Ishikawa (cell line): ENCODE data around the gene FSTL1.

Source experiments
- CEBPB ChIP-seq: IDR thresholded peaks from 2 replicates; pipeline ENCODE4 v1.6.1; 2012
- CREB1 ChIP-seq: IDR thresholded peaks from 2 replicates; pipeline ENCODE4 v1.6.1; 2012; ENCODE audit warnings: low read depth
- EGR1 ChIP-seq: IDR thresholded peaks from 2 replicates; pipeline ENCODE4 v1.6.1; 2012
- EP300 ChIP-seq: IDR thresholded peaks from 2 replicates; pipeline ENCODE4 v1.6.1; 2012; ENCODE audit warnings: borderline replicate concordance
- FOXM1 ChIP-seq: IDR thresholded peaks from 2 replicates; pipeline ENCODE4 v1.6.1; 2012; ENCODE audit warnings: low read depth, borderline replicate concordance
- NFIC ChIP-seq: IDR thresholded peaks from 2 replicates; pipeline ENCODE4 v1.6.1; 2012
- RAD21 ChIP-seq: IDR thresholded peaks from 2 replicates; pipeline ENCODE4 v1.6.1; 2012; ENCODE audit warnings: low read depth
- REST ChIP-seq: IDR thresholded peaks from 2 replicates; pipeline ENCODE4 v1.6.1; 2012; ENCODE audit warnings: low read depth, mild to moderate bottlenecking
- TAF1 ChIP-seq: IDR thresholded peaks from 2 replicates; pipeline ENCODE4 v1.6.1; 2012; ENCODE audit warnings: low read depth, mild to moderate bottlenecking
- TCF12 ChIP-seq: IDR thresholded peaks from 2 replicates; pipeline ENCODE4 v1.6.1; 2012; ENCODE audit warnings: low read depth
- TEAD4 ChIP-seq: IDR thresholded peaks from 2 replicates; pipeline ENCODE4 v1.6.1; 2012
- YY1 ChIP-seq: IDR thresholded peaks from 2 replicates; pipeline ENCODE4 v1.6.1; 2012; ENCODE audit warnings: low read depth
- ZBTB7A ChIP-seq: IDR thresholded peaks from 2 replicates; pipeline ENCODE4 v1.6.1; 2012; ENCODE audit warnings: low read depth
- TF ChIP-seq, protein P1 (sequence below): IDR thresholded peaks from 2 replicates; pipeline ENCODE4 v1.6.1; 2012
- TF ChIP-seq, protein P2 (sequence below): IDR thresholded peaks from 2 replicates; pipeline ENCODE4 v1.6.1; 2012

Gene FSTL1

GRCh38 chr3:120445654-120446053 is 5.1 kb downstream of the FSTL1 start:
- TF ChIP-seq NFIC (no peak), REST (no peak), TCF12 (no peak), TEAD4 (no peak), CREB1 (no peak), EP300 (no peak), FOXM1 (no peak), ZBTB7A (no peak), EGR1 (no peak), YY1 (no peak), CEBPB (no peak), RAD21 (no peak), TAF1 (no peak)
- TF ChIP-seq, protein P1, sequence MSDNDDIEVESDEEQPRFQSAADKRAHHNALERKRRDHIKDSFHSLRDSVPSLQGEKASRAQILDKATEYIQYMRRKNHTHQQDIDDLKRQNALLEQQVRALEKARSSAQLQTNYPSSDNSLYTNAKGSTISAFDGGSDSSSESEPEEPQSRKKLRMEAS = no peak
- TF ChIP-seq, protein P2, sequence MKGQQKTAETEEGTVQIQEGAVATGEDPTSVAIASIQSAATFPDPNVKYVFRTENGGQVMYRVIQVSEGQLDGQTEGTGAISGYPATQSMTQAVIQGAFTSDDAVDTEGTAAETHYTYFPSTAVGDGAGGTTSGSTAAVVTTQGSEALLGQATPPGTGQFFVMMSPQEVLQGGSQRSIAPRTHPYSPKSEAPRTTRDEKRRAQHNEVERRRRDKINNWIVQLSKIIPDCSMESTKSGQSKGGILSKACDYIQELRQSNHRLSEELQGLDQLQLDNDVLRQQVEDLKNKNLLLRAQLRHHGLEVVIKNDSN = no peak

- TF ChIP-seq FOXM1 (no peak), TAF1 (no peak), ZBTB7A (no peak), REST (no peak), CREB1 (no peak)
- TF ChIP-seq, protein P1 = no peak
- TF ChIP-seq, protein P2 = no peak
These were observed 7.1 kb downstream of the FSTL1 start for GRCh38 chr3:120443626-120444123.

DNA sequence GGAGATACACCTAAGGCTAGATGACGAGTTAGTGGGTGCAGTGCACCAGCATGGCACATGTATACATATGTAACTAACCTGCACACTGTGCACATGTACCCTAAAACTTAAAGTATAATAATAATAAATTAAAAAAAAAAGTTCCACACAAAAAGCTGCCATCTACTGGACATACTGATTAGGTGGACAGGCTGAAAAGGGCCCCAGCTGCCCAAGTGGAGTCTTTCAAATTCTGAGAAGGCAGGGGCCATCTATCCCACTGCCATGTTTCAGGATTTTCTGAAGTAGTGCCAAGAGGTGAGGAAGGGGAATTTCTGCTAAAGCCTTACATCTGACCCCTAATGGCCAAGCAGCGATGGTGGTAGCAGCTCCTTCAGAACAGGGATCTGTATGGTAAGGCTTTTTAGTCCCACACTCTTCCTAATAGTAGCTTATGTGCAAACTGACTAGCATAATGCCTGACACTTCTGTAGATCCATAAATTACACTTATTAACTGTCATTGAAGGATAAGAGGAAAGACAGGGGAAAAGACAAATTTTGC is 7.7 kb downstream of the FSTL1 start:
- TF ChIP-seq CEBPB (no peak), EGR1 (no peak), REST (no peak), NFIC (no peak), ZBTB7A (no peak), EP300 (no peak), YY1 (no peak), TAF1 (no peak), RAD21 (no peak), TEAD4 (no peak), TCF12 (no peak), FOXM1 (no peak), CREB1 (no peak)
- TF ChIP-seq, protein P1 = no peak
- TF ChIP-seq, protein P2 = no peak

GRCh38 chr3:120441776-120442175 is 9.0 kb downstream of the FSTL1 start:
- TF ChIP-seq TAF1 (no peak), TEAD4 (no peak), FOXM1 (no peak), REST (no peak), EP300 (no peak), CREB1 (no peak), CEBPB (no peak), EGR1 (no peak)
- TF ChIP-seq, protein P2 = no peak
